HG02973 (cell line): Measurements from ENCODE around the gene MGAT4C.
"Not testable (repeated sequence)": the region's sequence is repeated elsewhere in the genome, so short reads cannot be mapped to it uniquely, and the experiment has no call there.

Source experiments
- ATAC-seq: cut with Tn5 transposase; IDR thresholded peaks from one replicate; pipeline ENCODE4 v1.9.1; 2021; ENCODE audit warnings: moderate library complexity; ENCODE audit not compliant: unreplicated experiment

Gene MGAT4C

GRCh38 chr12:86138770-86139169 lies 117.4 kb downstream of the MGAT4C start:
- no peak for ATAC-seq

GRCh38 chr12:86137936-86138335 lies 118.3 kb downstream of the MGAT4C start:
- ATAC-seq, result no peak

- no peak for ATAC-seq
Measured at GRCh38 chr12:86134561-86134960, 121.6 kb downstream of the MGAT4C start.

GRCh38 chr12:86126900-86127299 lies 129.3 kb downstream of the MGAT4C start:
- not testable (repeated sequence) for ATAC-seq

GRCh38 chr12:86122846-86123468 lies 133.2 kb downstream of the MGAT4C start:
- no peak for ATAC-seq

- ATAC-seq, result no peak
Measured at GRCh38 chr12:86118161-86118560, 138.0 kb downstream of the MGAT4C start.

- ATAC-seq, result no peak
Measured at GRCh38 chr12:86117711-86118110, 138.5 kb downstream of the MGAT4C start.

- ATAC-seq, result no peak
Measured at GRCh38 chr12:86104087-86104486, 152.1 kb downstream of the MGAT4C start.

- ATAC-seq, result no peak
Measured at GRCh38 chr12:86097161-86097560, 159.0 kb downstream of the MGAT4C start.

- ATAC-seq, result no peak
Measured at GRCh38 chr12:86091681-86092080, 164.5 kb downstream of the MGAT4C start.

GRCh38 chr12:86081843-86082242 lies 174.3 kb downstream of the MGAT4C start:
- no peak for ATAC-seq

GRCh38 chr12:86059052-86059451 lies 197.1 kb downstream of the MGAT4C start:
- ATAC-seq, result not testable (repeated sequence)

GRCh38 chr12:86057092-86057845 lies 198.9 kb downstream of the MGAT4C start:
- ATAC-seq, result no peak

- no peak for ATAC-seq
Measured at GRCh38 chr12:86052921-86053320, 203.3 kb downstream of the MGAT4C start.

- no peak for ATAC-seq
Measured at GRCh38 chr12:86050010-86050409, 206.2 kb downstream of the MGAT4C start.

- ATAC-seq, result no peak
Measured at GRCh38 chr12:86044396-86044795, 211.8 kb downstream of the MGAT4C start.

GRCh38 chr12:86042062-86042461 lies 214.1 kb downstream of the MGAT4C start:
- no peak for ATAC-seq

- no peak for ATAC-seq
Measured at GRCh38 chr12:86018361-86018760, 237.8 kb downstream of the MGAT4C start.

- no peak for ATAC-seq
Measured at GRCh38 chr12:86015026-86015425, 241.2 kb downstream of the MGAT4C start.

GRCh38 chr12:86006727-86007126 lies 249.5 kb downstream of the MGAT4C start:
- no peak for ATAC-seq

- ATAC-seq, result no peak
Measured at GRCh38 chr12:85998074-85998473, 258.1 kb downstream of the MGAT4C start.

- ATAC-seq, result no peak
Measured at GRCh38 chr12:85996280-85996679, 259.9 kb downstream of the MGAT4C start.

- no peak for ATAC-seq
Measured at GRCh38 chr12:85993746-85994145, 262.4 kb downstream of the MGAT4C start.
